Measurements from ENCODE around the gene CLDN24. TPM values are rescaled to one million over a fixed set of nuclear protein-coding genes. Genes with fewer than 3 reads are reported as not detected.
"Not testable (repeated sequence)": the region's sequence is repeated elsewhere in the genome, so short reads cannot be mapped to it uniquely, and the experiment has no call there.

The CLDN24 gene
- total RNA-seq, 3 donors from 2014 or later = not detected

GRCh38 chr4:183335369-183335940, 13.2 kb upstream of the CLDN24 start:
- Mint-ChIP-seq H3K36me3 (ENCODE audit: insufficient read depth) (no peaks in the 10 kb centered on the region), H3K4me1 (ENCODE audit: low read depth) (no peaks in the 10 kb centered on the region), H3K9me3 (no peaks in the 10 kb centered on the region), H3K27me3 (ENCODE audit: low read depth) (peaks cover 22% of the 10 kb centered on the region), H3K4me3 (no peak overlapping the region)
- no peak for DNase-seq
- peak in 1 of 2 donors; percentile 38 for ATAC-seq

DNA sequence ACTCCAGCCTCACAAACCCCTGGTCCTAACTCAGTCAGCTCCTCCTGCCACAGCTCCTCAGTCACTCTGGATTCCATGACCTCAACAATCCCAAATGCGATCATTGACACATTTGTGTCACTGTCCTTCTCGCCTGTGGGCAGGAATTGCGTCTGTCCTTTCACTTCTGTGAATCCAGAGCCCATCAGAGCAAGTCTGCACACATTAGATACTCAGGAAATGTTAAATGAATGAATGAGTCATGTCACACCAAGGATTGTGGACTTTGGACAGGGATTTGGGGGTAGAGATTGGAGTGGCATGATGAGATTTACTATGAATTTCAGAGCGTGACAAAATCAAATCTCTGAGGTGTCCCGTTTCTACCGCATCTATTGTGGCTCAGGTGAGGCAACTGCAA, 11.8 kb upstream of the CLDN24 start:
- Mint-ChIP-seq H3K9me3 (no peaks in the 10 kb centered on the region), H3K36me3 (ENCODE audit: insufficient read depth) (no peaks in the 10 kb centered on the region), H3K4me3 (no peak overlapping the region), H3K27me3 (ENCODE audit: low read depth) (peaks cover 22% of the 10 kb centered on the region), H3K4me1 (ENCODE audit: low read depth) (no peaks in the 10 kb centered on the region)
- no peak for DNase-seq
- ATAC-seq = no peak

DNA sequence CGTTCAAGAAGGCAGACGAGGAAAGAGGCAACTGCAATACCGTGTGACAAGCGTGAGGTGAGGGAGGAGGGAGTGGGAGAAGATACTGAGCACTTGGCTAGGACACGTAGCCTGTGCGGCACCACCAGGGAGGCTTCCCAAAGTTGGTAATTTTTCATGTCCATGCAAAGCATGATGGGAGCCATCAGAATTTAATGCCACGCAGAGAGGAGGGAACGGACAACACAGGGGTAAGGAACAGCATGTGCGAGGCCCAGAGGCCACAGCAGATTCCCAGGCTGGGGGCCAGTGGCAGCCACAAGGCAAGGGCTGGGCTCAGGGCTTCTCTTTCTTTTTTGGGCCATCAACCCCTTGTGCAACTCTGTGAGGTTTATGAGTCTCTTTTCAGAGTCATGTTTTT, 11.0 kb upstream of the CLDN24 start:
- Mint-ChIP-seq H3K4me3 (no peak overlapping the region), H3K9me3 (no peaks in the 10 kb centered on the region), H3K36me3 (ENCODE audit: insufficient read depth) (no peaks in the 10 kb centered on the region), H3K4me1 (ENCODE audit: low read depth) (no peaks in the 10 kb centered on the region), H3K27me3 (ENCODE audit: low read depth) (peaks cover 22% of the 10 kb centered on the region)
- ATAC-seq (no peak), DNase-seq (no peak)

GRCh38 chr4:183332447-183332846, 10.2 kb upstream of the CLDN24 start:
- Mint-ChIP-seq H3K4me3 (no peak overlapping the region), H3K36me3 (ENCODE audit: insufficient read depth) (no peaks in the 10 kb centered on the region)
- no peak for ATAC-seq

GRCh38 chr4:183330841-183331240, 8.6 kb upstream of the CLDN24 start:
- H3K4me3 Mint-ChIP-seq = no peak overlapping the region
- no peak for DNase-seq
- H3K9me3 Mint-ChIP-seq = no peaks in the 10 kb centered on the region
- H3K4me1 Mint-ChIP-seq (ENCODE audit: low read depth) = no peaks in the 10 kb centered on the region
- no peaks in the 10 kb centered on the region for H3K36me3 Mint-ChIP-seq (ENCODE audit: insufficient read depth)
- ATAC-seq = no peak
- peaks cover 22% of the 10 kb centered on the region for H3K27me3 Mint-ChIP-seq (ENCODE audit: low read depth)

More at GRCh38 chr4:183332447-183332846, 10.2 kb upstream of the CLDN24 start:
- DNase-seq = no peak
- H3K27me3 Mint-ChIP-seq (ENCODE audit: low read depth) = peaks cover 22% of the 10 kb centered on the region
- no peaks in the 10 kb centered on the region for H3K9me3 Mint-ChIP-seq
- no peaks in the 10 kb centered on the region for H3K4me1 Mint-ChIP-seq (ENCODE audit: low read depth)

DNA sequence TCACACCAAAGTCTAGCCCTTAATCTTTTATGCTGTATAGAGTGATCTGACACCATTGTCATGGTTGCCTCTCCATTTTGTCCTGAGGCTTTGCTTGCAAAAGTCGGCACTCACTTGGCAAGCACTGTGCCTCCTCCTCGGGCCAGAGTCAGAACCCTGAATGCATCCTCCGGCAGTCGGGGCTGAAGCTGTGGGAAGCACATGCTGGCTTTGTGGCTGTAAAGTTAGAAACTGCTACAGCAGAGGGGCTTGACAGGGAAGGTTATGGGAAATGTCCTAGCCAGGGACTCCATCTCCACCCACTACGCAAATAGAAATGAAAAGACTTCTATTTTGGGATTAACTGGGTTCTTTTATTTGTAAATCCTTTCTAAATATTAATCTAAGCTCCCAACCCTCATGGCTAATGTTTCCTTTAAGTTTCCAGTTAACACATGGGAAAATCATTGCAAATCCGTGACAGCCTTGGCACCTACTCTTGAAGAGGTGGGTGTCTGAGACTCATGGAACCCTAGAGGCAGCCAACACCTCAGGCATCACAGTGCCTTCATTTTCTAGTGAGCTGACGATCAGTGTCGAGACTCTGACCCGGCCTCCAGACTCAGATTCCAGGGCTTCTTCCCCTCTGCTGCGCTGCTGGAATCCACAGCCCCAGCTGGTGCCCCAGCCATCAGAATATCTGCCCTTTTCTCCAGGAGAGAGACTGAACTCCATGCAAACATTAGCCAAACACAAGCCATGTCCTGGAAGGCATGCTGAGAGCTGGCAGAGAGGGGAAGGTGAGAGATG, 7.9 kb upstream of the CLDN24 start:
- no peaks in the 10 kb centered on the region for H3K4me1 Mint-ChIP-seq (ENCODE audit: low read depth)
- no peaks in the 10 kb centered on the region for H3K9me3 Mint-ChIP-seq
- H3K27me3 Mint-ChIP-seq (ENCODE audit: low read depth) = peaks cover 22% of the 10 kb centered on the region
- H3K36me3 Mint-ChIP-seq (ENCODE audit: insufficient read depth) = no peaks in the 10 kb centered on the region
- H3K4me3 Mint-ChIP-seq = no peak overlapping the region
- ATAC-seq = no peak
- no peak for DNase-seq

DNA sequence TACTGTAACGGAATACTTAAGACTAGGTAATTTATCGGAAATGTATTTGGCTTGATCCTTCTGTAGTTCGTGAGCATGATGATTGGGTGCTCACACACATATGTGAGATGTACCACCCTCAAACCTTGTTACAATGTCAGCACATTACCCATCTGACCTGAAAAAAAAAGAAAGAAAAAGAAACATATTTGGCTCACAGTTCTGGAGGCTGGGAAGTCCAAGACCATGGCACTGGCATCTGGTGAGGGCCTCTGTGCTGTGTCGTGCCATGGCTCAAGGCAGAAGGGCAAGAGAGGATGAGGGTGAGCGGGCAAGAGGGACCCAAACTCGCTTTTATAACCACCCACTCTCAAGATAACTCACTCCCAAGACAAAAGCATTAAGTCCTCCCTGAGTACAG, 7.0 kb upstream of the CLDN24 start:
- DNase-seq = no peak
- H3K27me3 Mint-ChIP-seq (ENCODE audit: low read depth) = peaks cover 20% of the 10 kb centered on the region
- H3K36me3 Mint-ChIP-seq (ENCODE audit: insufficient read depth) = no peaks in the 10 kb centered on the region
- H3K4me3 Mint-ChIP-seq = no peak overlapping the region
- H3K9me3 Mint-ChIP-seq = no peaks in the 10 kb centered on the region
- ATAC-seq = no peak
- H3K4me1 Mint-ChIP-seq (ENCODE audit: low read depth) = no peaks in the 10 kb centered on the region

GRCh38 chr4:183328832-183329231, 6.6 kb upstream of the CLDN24 start:
- Mint-ChIP-seq H3K4me3 (no peak overlapping the region), H3K36me3 (ENCODE audit: insufficient read depth) (no peaks in the 10 kb centered on the region), H3K27me3 (ENCODE audit: low read depth) (peaks cover 18% of the 10 kb centered on the region), H3K9me3 (no peaks in the 10 kb centered on the region), H3K4me1 (ENCODE audit: low read depth) (no peaks in the 10 kb centered on the region)
- no peak for DNase-seq
- no peak for ATAC-seq

GRCh38 chr4:183327827-183328226, 5.6 kb upstream of the CLDN24 start:
- DNase-seq (no peak), ATAC-seq (no peak)
- H3K4me1 Mint-ChIP-seq (ENCODE audit: low read depth) = no peaks in the 10 kb centered on the region
- no peaks in the 10 kb centered on the region for H3K36me3 Mint-ChIP-seq (ENCODE audit: insufficient read depth)
- peaks cover 12% of the 10 kb centered on the region for H3K27me3 Mint-ChIP-seq (ENCODE audit: low read depth)
- no peaks in the 10 kb centered on the region for H3K9me3 Mint-ChIP-seq
- H3K4me3 Mint-ChIP-seq = no peak overlapping the region

DNA sequence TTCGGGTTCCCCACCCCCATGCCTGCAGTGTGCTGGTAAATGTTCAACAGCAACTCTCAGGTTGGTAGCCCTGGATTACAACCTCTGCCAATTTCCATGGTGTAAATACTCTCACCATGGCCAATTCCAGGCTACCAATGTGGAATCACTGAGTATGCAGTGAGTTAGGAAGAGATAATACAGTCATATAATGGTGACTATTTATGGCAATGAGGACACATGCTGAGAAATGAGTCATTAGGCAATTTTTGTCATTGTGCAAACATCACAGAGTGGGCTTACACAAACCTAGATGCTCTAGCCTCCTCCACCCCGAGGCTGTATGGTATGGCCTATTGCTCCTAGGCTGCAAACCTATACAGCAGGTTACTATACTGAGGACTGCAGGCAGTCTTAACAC, 4.6 kb upstream of the CLDN24 start:
- Mint-ChIP-seq H3K4me3 (no peak overlapping the region), H3K9me3 (no peaks in the 10 kb centered on the region), H3K36me3 (ENCODE audit: insufficient read depth) (no peaks in the 10 kb centered on the region), H3K4me1 (ENCODE audit: low read depth) (peaks cover 3% of the 10 kb centered on the region), H3K27me3 (ENCODE audit: low read depth) (peaks cover 5% of the 10 kb centered on the region)
- ATAC-seq (no peak), DNase-seq (no peak)

- H3K4me3 Mint-ChIP-seq = not testable (repeated sequence)
These were observed 4.2 kb upstream of the CLDN24 start for GRCh38 chr4:183326387-183326786.

GRCh38 chr4:183324619-183325018, 2.4 kb upstream of the CLDN24 start:
- peaks cover 20% of the 10 kb centered on the region for H3K4me1 Mint-ChIP-seq (ENCODE audit: low read depth)
- ATAC-seq = no peak

More at GRCh38 chr4:183326387-183326786, 4.2 kb upstream of the CLDN24 start:
- H3K27me3 Mint-ChIP-seq (ENCODE audit: low read depth); H3K9me3 Mint-ChIP-seq; H3K4me1 Mint-ChIP-seq (ENCODE audit: low read depth); H3K36me3 Mint-ChIP-seq (ENCODE audit: insufficient read depth); ATAC-seq; DNase-seq: not testable (repeated sequence)

DNA sequence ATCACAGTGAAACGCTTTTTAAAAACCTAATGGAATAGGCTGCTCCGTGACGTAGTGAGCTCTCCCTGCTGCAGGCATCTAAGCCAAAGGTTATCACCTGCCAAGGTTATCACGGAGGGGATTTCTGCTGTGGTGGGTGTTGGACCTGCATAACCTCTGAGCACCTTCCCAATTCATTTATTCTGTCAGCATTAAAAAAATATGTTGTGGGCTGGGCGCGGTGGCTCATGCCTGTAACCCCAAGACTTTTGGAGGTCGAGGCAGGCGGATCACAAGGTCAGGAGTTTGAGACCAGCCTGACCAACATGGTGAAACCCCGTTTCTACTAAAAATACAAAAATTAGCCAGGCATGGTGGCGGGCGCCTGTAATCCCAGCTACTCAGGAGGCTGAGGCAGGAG, 1.8 kb upstream of the CLDN24 start:
- H3K36me3 Mint-ChIP-seq (ENCODE audit: insufficient read depth); ATAC-seq; H3K4me3 Mint-ChIP-seq; H3K9me3 Mint-ChIP-seq; DNase-seq; H3K27me3 Mint-ChIP-seq (ENCODE audit: low read depth): not testable (repeated sequence)
- peaks cover 20% of the 10 kb centered on the region for H3K4me1 Mint-ChIP-seq (ENCODE audit: low read depth)

More at GRCh38 chr4:183324619-183325018, 2.4 kb upstream of the CLDN24 start:
- Mint-ChIP-seq H3K36me3 (ENCODE audit: insufficient read depth) (no peaks in the 10 kb centered on the region), H3K4me3 (no peak overlapping the region), H3K27me3 (ENCODE audit: low read depth) (no peaks in the 10 kb centered on the region), H3K9me3 (no peaks in the 10 kb centered on the region)
- DNase-seq = no peak

- Mint-ChIP-seq H3K4me3 (no peak overlapping the region), H3K27me3 (ENCODE audit: low read depth) (no peaks in the 10 kb centered on the region), H3K36me3 (ENCODE audit: insufficient read depth) (no peaks in the 10 kb centered on the region), H3K9me3 (no peaks in the 10 kb centered on the region), H3K4me1 (ENCODE audit: low read depth) (peaks cover 20% of the 10 kb centered on the region)
- DNase-seq = no peak
- no peak for ATAC-seq
These were observed 1.1 kb upstream of the CLDN24 start for GRCh38 chr4:183323295-183323694.

- Mint-ChIP-seq H3K9me3 (no peaks in the 10 kb centered on the region), H3K36me3 (ENCODE audit: insufficient read depth) (no peaks in the 10 kb centered on the region), H3K4me1 (ENCODE audit: low read depth) (peaks cover 20% of the 10 kb centered on the region), H3K4me3 (no peak overlapping the region), H3K27me3 (ENCODE audit: low read depth) (no peaks in the 10 kb centered on the region)
- no peak for ATAC-seq
- DNase-seq = no peak
These were observed 710 bp downstream of the CLDN24 start for GRCh38 chr4:183321516-183321915.

Measured in activated T-cell treated with anti-CD3 and anti-CD28 coated beads, Interleukin-2, amount 50 U/mL, for 4 hours (primary cell).